Measurements from ENCODE around the gene IREB2. TPM values are rescaled to one million over a fixed set of nuclear protein-coding genes. Genes with fewer than 3 reads are reported as not detected.

The IREB2 gene
- total and polyA plus RNA-seq, 2 experiments from 2014 or later: 23.4 to 68.4 TPM

DNA sequence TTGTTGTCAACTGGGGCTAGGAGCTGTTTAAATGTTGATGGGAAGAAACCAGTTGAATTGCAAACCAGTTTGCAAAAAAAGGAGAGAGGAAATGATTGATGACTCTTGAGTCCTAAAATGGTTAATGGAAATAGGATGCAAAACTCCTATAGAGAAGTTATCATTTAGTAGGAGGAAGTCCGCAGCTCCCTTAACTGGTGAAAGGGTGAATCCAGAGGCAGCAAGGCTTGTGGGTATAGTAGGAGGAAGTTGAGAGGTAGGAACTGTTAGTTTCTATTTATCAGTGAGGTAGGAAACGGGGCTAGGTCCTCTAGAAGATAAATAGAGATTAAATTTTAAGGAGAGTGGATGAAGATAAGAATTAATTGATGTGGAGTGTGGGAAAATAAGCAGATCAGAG is 15.4 kb downstream of the IREB2 start (continued):
- TF ChIP-seq, protein P1, sequence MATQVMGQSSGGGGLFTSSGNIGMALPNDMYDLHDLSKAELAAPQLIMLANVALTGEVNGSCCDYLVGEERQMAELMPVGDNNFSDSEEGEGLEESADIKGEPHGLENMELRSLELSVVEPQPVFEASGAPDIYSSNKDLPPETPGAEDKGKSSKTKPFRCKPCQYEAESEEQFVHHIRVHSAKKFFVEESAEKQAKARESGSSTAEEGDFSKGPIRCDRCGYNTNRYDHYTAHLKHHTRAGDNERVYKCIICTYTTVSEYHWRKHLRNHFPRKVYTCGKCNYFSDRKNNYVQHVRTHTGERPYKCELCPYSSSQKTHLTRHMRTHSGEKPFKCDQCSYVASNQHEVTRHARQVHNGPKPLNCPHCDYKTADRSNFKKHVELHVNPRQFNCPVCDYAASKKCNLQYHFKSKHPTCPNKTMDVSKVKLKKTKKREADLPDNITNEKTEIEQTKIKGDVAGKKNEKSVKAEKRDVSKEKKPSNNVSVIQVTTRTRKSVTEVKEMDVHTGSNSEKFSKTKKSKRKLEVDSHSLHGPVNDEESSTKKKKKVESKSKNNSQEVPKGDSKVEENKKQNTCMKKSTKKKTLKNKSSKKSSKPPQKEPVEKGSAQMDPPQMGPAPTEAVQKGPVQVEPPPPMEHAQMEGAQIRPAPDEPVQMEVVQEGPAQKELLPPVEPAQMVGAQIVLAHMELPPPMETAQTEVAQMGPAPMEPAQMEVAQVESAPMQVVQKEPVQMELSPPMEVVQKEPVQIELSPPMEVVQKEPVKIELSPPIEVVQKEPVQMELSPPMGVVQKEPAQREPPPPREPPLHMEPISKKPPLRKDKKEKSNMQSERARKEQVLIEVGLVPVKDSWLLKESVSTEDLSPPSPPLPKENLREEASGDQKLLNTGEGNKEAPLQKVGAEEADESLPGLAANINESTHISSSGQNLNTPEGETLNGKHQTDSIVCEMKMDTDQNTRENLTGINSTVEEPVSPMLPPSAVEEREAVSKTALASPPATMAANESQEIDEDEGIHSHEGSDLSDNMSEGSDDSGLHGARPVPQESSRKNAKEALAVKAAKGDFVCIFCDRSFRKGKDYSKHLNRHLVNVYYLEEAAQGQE (IDR thresholded peaks at IDR 0.05; ENCODE audit: unreplicated experiment): no peak
- TF ChIP-seq ZNF114 (CRISPR knock-in tag; IDR thresholded peaks at IDR 0.05) (no peak), NANOG (IDR thresholded peaks at IDR 0.05; ENCODE audit: borderline replicate concordance) (no peak)
- TF ChIP-seq, protein P2, sequence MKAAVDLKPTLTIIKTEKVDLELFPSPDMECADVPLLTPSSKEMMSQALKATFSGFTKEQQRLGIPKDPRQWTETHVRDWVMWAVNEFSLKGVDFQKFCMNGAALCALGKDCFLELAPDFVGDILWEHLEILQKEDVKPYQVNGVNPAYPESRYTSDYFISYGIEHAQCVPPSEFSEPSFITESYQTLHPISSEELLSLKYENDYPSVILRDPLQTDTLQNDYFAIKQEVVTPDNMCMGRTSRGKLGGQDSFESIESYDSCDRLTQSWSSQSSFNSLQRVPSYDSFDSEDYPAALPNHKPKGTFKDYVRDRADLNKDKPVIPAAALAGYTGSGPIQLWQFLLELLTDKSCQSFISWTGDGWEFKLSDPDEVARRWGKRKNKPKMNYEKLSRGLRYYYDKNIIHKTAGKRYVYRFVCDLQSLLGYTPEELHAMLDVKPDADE (IDR thresholded peaks at IDR 0.05): no peak

DNA sequence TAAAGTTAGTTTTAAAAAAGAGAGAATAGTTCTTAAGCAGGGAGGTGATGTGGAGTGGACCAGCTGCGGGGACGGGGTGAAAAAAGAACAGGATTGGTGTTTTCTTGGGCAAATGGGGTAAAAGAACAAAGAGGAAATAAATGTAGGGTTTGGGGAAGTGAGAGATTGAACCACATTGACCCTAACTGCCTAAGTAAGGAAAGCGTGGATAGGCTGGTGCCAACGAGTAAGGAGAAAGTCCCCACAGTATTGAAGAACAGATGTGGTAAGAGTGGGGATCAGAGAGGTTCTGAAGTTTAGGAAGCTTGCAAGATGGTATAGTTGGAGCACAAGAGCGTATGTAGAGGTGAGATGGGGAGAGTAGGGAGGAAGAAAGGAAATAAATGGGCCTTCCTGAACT is 17.0 kb downstream of the IREB2 start:
- Histone ChIP-seq H3K4me2 (no peak overlapping the region), H2AFZ (no peak overlapping the region), H3K79me2 (replicated peaks; ENCODE audit: insufficient read depth) (peaks cover 100% of the 10 kb centered on the region), H3K9me2 (ENCODE audit: insufficient read depth) (no peaks in the 10 kb centered on the region; the same call in 1 of the 2 replicates), H3K27me3 (ENCODE audit: insufficient read depth) (no peaks in the 10 kb centered on the region), H3K4me1 (ENCODE audit: insufficient read depth) (peaks cover 18% of the 10 kb centered on the region), H3K27ac (ENCODE audit: low read depth) (0 out of 2 replicates have a peak overlapping the region, but pooled peaks have one; percentile 11), H3F3A (replicated peaks; ENCODE audit: low read depth) (no peaks in the 10 kb centered on the region), H4K20me1 (replicated peaks; ENCODE audit: insufficient read depth) (peaks cover 30% of the 10 kb centered on the region), H3K36me3 (ENCODE audit: insufficient read depth) (no peaks in the 10 kb centered on the region; the same call in 1 of the 2 replicates), H3K4me3 (no peak overlapping the region)
- peaks cover 50% of the 10 kb centered on the region for H3K4me1 Mint-ChIP-seq
- H3K27me3 Mint-ChIP-seq (ENCODE audit: insufficient read depth, low read depth, poor library complexity): peaks cover 1% of the 10 kb centered on the region
- peaks cover 5% of the 10 kb centered on the region; the same call in 2 of the 3 replicates for H3K36me3 Mint-ChIP-seq (ENCODE audit: low read depth)
- peak overlapping the region; percentile 46; the same call in 1 of the 2 replicates for H3K27ac Mint-ChIP-seq
- no peak overlapping the region for H3K4me3 Mint-ChIP-seq
- no peak for DNase-seq (ENCODE audit: low spot score)
- no peaks in the 10 kb centered on the region for H3K9me3 Mint-ChIP-seq
- no peak for ATAC-seq
- TF ChIP-seq STAT1 (IDR thresholded peaks at IDR 0.05; ENCODE audit: unreplicated experiment) (no peak), POLR2AphosphoS5 (IDR thresholded peaks at IDR 0.05; ENCODE audit: low read depth) (no peak), EZH2 (IDR thresholded peaks at IDR 0.05; ENCODE audit: low read depth, unreplicated experiment) (no peak), CREB1 (CRISPR knock-in tag; IDR thresholded peaks at IDR 0.05; ENCODE audit: low read depth) (no peak), ZNF331 (CRISPR knock-in tag; IDR thresholded peaks at IDR 0.05; ENCODE audit: low read depth) (no peak)
- TF ChIP-seq, protein P2 (IDR thresholded peaks at IDR 0.05): no peak
- TF ChIP-seq, protein P3, sequence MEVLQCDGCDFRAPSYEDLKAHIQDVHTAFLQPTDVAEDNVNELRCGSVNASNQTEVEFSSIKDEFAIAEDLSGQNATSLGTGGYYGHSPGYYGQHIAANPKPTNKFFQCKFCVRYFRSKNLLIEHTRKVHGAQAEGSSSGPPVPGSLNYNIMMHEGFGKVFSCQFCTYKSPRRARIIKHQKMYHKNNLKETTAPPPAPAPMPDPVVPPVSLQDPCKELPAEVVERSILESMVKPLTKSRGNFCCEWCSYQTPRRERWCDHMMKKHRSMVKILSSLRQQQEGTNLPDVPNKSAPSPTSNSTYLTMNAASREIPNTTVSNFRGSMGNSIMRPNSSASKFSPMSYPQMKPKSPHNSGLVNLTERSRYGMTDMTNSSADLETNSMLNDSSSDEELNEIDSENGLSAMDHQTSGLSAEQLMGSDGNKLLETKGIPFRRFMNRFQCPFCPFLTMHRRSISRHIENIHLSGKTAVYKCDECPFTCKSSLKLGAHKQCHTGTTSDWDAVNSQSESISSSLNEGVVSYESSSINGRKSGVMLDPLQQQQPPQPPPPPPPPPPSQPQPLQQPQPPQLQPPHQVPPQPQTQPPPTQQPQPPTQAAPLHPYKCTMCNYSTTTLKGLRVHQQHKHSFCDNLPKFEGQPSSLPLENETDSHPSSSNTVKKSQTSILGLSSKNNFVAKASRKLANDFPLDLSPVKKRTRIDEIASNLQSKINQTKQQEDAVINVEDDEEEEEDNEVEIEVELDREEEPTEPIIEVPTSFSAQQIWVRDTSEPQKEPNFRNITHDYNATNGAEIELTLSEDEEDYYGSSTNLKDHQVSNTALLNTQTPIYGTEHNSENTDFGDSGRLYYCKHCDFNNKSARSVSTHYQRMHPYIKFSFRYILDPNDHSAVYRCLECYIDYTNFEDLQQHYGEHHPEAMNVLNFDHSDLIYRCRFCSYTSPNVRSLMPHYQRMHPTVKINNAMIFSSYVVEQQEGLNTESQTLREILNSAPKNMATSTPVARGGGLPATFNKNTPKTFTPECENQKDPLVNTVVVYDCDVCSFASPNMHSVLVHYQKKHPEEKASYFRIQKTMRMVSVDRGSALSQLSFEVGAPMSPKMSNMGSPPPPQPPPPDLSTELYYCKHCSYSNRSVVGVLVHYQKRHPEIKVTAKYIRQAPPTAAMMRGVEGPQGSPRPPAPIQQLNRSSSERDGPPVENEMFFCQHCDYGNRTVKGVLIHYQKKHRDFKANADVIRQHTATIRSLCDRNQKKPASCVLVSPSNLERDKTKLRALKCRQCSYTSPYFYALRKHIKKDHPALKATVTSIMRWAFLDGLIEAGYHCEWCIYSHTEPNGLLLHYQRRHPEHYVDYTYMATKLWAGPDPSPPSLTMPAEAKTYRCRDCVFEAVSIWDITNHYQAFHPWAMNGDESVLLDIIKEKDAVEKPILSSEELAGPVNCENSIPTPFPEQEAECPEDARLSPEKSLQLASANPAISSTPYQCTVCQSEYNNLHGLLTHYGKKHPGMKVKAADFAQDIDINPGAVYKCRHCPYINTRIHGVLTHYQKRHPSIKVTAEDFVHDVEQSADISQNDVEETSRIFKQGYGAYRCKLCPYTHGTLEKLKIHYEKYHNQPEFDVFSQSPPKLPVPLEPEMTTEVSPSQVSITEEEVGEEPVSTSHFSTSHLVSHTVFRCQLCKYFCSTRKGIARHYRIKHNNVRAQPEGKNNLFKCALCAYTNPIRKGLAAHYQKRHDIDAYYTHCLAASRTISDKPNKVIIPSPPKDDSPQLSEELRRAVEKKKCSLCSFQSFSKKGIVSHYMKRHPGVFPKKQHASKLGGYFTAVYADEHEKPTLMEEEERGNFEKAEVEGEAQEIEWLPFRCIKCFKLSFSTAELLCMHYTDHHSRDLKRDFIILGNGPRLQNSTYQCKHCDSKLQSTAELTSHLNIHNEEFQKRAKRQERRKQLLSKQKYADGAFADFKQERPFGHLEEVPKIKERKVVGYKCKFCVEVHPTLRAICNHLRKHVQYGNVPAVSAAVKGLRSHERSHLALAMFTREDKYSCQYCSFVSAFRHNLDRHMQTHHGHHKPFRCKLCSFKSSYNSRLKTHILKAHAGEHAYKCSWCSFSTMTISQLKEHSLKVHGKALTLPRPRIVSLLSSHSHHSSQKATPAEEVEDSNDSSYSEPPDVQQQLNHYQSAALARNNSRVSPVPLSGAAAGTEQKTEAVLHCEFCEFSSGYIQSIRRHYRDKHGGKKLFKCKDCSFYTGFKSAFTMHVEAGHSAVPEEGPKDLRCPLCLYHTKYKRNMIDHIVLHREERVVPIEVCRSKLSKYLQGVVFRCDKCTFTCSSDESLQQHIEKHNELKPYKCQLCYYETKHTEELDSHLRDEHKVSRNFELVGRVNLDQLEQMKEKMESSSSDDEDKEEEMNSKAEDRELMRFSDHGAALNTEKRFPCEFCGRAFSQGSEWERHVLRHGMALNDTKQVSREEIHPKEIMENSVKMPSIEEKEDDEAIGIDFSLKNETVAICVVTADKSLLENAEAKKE (CRISPR knock-in tag; IDR thresholded peaks at IDR 0.05): no peak

All from GM23338 (cell line).